ENCODE results near the gene WLS. TPM values are rescaled to one million over a fixed set of nuclear protein-coding genes. Genes with fewer than 3 reads are reported as not detected.

WLS gene
- total RNA-seq, 2 experiments from 2014 or later = not detected

- ChIA-PET POLR2A (no interaction called here), CTCF (no interaction called here)
- Mint-ChIP-seq H3K9me3 (no peaks in the 10 kb centered on the region), H3K36me3 (ENCODE audit: low read depth) (no peaks in the 10 kb centered on the region), H3K4me3 (no peak overlapping the region), H3K27me3 (no peaks in the 10 kb centered on the region), H3K4me1 (no peaks in the 10 kb centered on the region), H3K27ac (no peak overlapping the region)
- no peak for DNase-seq
Observed at GRCh38 chr1:68143633-68144032, 88.7 kb downstream of the WLS start.

DNA sequence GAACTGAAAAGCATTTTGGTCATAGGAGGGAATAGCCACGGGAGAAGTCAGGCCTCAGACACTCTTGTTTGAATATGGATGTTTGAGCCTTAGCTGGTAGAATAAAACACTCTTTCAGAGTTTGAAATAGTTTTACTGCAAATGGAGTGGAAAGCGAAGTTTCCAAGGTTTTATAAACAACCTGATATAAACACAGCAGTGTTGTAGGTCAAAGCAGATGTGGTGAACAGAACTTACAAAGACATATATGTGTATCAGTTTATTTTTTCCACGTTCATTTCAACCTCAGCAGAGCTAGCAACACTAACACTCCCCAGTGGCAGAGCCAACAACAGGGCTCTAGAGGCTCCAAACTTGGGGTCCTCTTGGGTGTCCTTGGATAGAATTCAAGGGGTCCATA, 89.9 kb downstream of the WLS start:
- DNase-seq = no peak
- ChIA-PET POLR2A (no interaction called here), CTCF (no interaction called here)
- no peaks in the 10 kb centered on the region for H3K36me3 Mint-ChIP-seq (ENCODE audit: low read depth)
- no peak overlapping the region for H3K27ac Mint-ChIP-seq
- no peak overlapping the region for H3K4me3 Mint-ChIP-seq
- H3K27me3 Mint-ChIP-seq = no peaks in the 10 kb centered on the region
- H3K4me1 Mint-ChIP-seq = no peaks in the 10 kb centered on the region
- H3K9me3 Mint-ChIP-seq = no peaks in the 10 kb centered on the region

- no peaks in the 10 kb centered on the region for H3K27me3 Mint-ChIP-seq
- no peaks in the 10 kb centered on the region for H3K4me1 Mint-ChIP-seq
- no peak overlapping the region for H3K4me3 Mint-ChIP-seq
- no peaks in the 10 kb centered on the region for H3K9me3 Mint-ChIP-seq
- H3K27ac Mint-ChIP-seq = no peak overlapping the region
- DNase-seq = no peak
- CTCF ChIA-PET = no interaction called here
- H3K36me3 Mint-ChIP-seq (ENCODE audit: low read depth) = no peaks in the 10 kb centered on the region
- POLR2A ChIA-PET = no interaction called here
Observed at GRCh38 chr1:68142036-68142435, 90.3 kb downstream of the WLS start.

GRCh38 chr1:68141071-68142021, 91.0 kb downstream of the WLS start:
- Mint-ChIP-seq H3K4me3 (no peak overlapping the region), H3K27ac (no peak overlapping the region), H3K9me3 (no peaks in the 10 kb centered on the region), H3K4me1 (no peaks in the 10 kb centered on the region), H3K27me3 (no peaks in the 10 kb centered on the region), H3K36me3 (ENCODE audit: low read depth) (no peaks in the 10 kb centered on the region)
- ChIA-PET POLR2A (no interaction called here), CTCF (no interaction called here)
- no peak for DNase-seq

DNA sequence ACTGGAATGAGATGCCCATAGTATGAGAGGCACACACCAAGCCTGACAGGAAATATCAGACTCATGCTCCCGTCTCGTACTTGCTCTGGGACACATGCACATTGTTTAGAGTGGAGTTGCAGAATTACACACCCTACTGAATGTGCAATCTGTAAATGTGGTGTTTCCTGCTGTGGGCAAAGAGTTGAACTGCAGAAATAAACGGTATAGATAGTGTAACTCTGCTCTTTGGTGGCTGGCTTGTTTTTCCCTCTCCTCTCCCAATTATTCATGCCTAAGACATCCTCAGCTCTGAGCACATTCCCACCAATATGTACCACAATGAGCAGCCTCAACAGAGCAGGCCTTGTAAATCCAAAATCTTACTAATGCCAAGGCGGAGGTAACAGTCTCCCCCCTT, 91.8 kb downstream of the WLS start:
- Mint-ChIP-seq H3K4me1 (no peaks in the 10 kb centered on the region), H3K36me3 (ENCODE audit: low read depth) (no peaks in the 10 kb centered on the region), H3K27me3 (no peaks in the 10 kb centered on the region), H3K4me3 (no peak overlapping the region), H3K9me3 (no peaks in the 10 kb centered on the region), H3K27ac (no peak overlapping the region)
- DNase-seq = no peak
- ChIA-PET CTCF (no interaction called here), POLR2A (no interaction called here)

GRCh38 chr1:68136187-68136586, 96.1 kb downstream of the WLS start:
- no peak for DNase-seq
- H3K9me3 Mint-ChIP-seq = no peaks in the 10 kb centered on the region
- POLR2A ChIA-PET = no interaction called here
- H3K27ac Mint-ChIP-seq = no peak overlapping the region
- H3K4me3 Mint-ChIP-seq = no peak overlapping the region
- CTCF ChIA-PET = no interaction called here
- no peaks in the 10 kb centered on the region for H3K36me3 Mint-ChIP-seq (ENCODE audit: low read depth)
- no peaks in the 10 kb centered on the region for H3K4me1 Mint-ChIP-seq
- no peaks in the 10 kb centered on the region for H3K27me3 Mint-ChIP-seq

- no peaks in the 10 kb centered on the region for H3K36me3 Mint-ChIP-seq (ENCODE audit: low read depth)
- no peaks in the 10 kb centered on the region for H3K4me1 Mint-ChIP-seq
- H3K27me3 Mint-ChIP-seq = no peaks in the 10 kb centered on the region
- POLR2A ChIA-PET = no interaction called here
- H3K27ac Mint-ChIP-seq = no peak overlapping the region
- DNase-seq = no peak
- no peak overlapping the region for H3K4me3 Mint-ChIP-seq
- CTCF ChIA-PET = no interaction called here
- no peaks in the 10 kb centered on the region for H3K9me3 Mint-ChIP-seq
Observed at GRCh38 chr1:68132426-68133130, 99.7 kb downstream of the WLS start.

DNA sequence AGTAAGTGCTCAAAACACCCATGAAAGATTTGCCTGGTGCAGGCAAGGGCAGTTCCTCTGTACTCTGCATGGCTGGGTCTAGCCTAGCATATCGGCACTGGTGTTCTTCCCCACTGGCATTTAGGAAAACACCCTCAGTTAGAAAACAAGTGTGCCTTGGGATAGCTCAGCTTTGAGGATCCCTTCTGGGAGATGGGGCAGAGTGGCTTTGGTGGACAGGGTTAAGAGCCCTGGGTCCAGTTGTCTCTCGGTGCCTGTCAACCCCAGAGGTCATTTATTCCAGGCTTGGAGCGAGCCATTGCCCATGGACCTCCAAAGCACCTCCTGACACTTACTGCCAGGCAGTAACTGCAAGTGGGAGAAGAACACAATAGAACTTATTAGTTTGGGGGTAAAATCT, 101.1 kb downstream of the WLS start:
- Mint-ChIP-seq H3K9me3 (no peaks in the 10 kb centered on the region), H3K36me3 (ENCODE audit: low read depth) (no peaks in the 10 kb centered on the region), H3K4me3 (no peak overlapping the region), H3K27me3 (no peaks in the 10 kb centered on the region), H3K4me1 (no peaks in the 10 kb centered on the region), H3K27ac (no peak overlapping the region)
- ChIA-PET POLR2A (no interaction called here), CTCF (no interaction called here)
- no peak for DNase-seq

- no peaks in the 10 kb centered on the region for H3K36me3 Mint-ChIP-seq (ENCODE audit: low read depth)
- H3K27ac Mint-ChIP-seq = no peak overlapping the region
- DNase-seq = no peak
- no peaks in the 10 kb centered on the region for H3K4me1 Mint-ChIP-seq
- CTCF ChIA-PET = no interaction called here
- no peaks in the 10 kb centered on the region for H3K27me3 Mint-ChIP-seq
- no peak overlapping the region for H3K4me3 Mint-ChIP-seq
- POLR2A ChIA-PET = no interaction called here
- H3K9me3 Mint-ChIP-seq = no peaks in the 10 kb centered on the region
Observed at GRCh38 chr1:68129536-68130250, 102.6 kb downstream of the WLS start.

- CTCF ChIA-PET = no interaction called here
- Mint-ChIP-seq H3K4me1 (no peaks in the 10 kb centered on the region), H3K4me3 (no peak overlapping the region), H3K36me3 (ENCODE audit: low read depth) (no peaks in the 10 kb centered on the region), H3K27me3 (no peaks in the 10 kb centered on the region), H3K27ac (no peak overlapping the region), H3K9me3 (no peaks in the 10 kb centered on the region)
- POLR2A ChIA-PET = no interaction called here
- DNase-seq = no peak
Observed at GRCh38 chr1:68128820-68129219, 103.5 kb downstream of the WLS start.

- CTCF ChIA-PET = no interaction called here
- no peak overlapping the region for H3K4me3 Mint-ChIP-seq
- POLR2A ChIA-PET = no interaction called here
- H3K36me3 Mint-ChIP-seq (ENCODE audit: low read depth) = no peaks in the 10 kb centered on the region
- H3K27me3 Mint-ChIP-seq = no peaks in the 10 kb centered on the region
- H3K27ac Mint-ChIP-seq = no peak overlapping the region
- H3K9me3 Mint-ChIP-seq = no peaks in the 10 kb centered on the region
- no peaks in the 10 kb centered on the region for H3K4me1 Mint-ChIP-seq
- no peak for DNase-seq
Observed at GRCh38 chr1:68128157-68128556, 104.2 kb downstream of the WLS start.

DNA sequence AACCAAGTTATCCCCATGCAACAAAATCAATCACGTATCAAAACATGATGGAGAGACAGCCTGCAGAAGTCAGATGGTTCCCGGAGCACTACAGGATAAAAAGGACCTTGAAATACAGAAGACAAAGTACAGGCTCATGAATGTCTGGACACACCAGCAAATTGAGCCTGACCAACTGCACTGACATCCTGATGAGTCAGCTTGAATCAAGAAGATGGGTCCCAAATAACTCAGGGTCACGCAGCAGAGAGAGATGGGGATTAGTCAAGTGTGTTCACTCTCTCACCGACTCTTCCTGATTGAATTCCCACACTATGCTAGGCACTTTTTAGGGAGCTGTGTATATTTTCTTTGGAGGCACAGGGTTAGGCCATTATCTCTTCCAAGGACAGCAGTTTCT, 110.8 kb downstream of the WLS start:
- Mint-ChIP-seq H3K36me3 (ENCODE audit: low read depth) (no peaks in the 10 kb centered on the region), H3K27me3 (no peaks in the 10 kb centered on the region), H3K4me1 (no peaks in the 10 kb centered on the region), H3K9me3 (no peaks in the 10 kb centered on the region), H3K4me3 (no peak overlapping the region), H3K27ac (no peak overlapping the region)
- ChIA-PET CTCF (no interaction called here), POLR2A (no interaction called here)
- DNase-seq = no peak

DNA sequence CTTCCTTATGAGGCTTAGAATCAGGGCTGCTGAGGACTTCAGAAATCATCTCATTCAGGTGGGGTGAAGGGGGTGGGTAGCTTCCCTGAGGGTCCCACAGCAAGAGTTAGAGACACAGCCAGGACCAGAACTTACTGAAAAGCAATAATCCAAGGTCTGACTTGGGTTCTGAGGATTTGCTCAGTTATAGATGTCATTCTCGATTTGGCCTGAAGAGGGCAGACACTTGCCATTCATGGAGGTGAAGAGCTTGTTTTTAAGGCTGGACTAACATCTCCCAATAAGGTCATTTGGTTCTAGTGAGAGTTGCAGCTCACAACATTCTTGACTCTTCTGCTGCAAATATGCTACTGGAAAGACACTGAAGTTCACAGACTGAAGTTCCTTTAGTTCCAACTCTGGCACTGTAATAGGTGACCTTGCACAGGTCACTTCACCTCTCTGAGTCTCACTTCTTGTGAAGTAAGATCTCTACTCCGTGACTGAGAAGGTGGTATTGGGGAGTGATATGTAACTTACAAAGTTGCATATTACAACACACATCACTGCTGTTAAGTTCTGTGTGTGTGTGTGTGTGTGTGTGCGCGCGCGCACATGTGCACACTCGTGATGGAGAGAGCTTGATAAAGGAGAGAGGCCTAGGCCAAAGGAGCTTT, 112.1 kb downstream of the WLS start:
- ChIA-PET POLR2A (no interaction called here), CTCF (interaction anchor here (0.5 to 1.6 kb wide), 5 partner anchors 10 to 1618 kb away, joined by 3 to 4 read pairs (median 3); no protein-coding TSS in a partner anchor)
- peak; percentile 54 for DNase-seq
- no peaks in the 10 kb centered on the region for H3K27me3 Mint-ChIP-seq
- no peaks in the 10 kb centered on the region for H3K4me1 Mint-ChIP-seq
- no peaks in the 10 kb centered on the region for H3K9me3 Mint-ChIP-seq
- H3K36me3 Mint-ChIP-seq (ENCODE audit: low read depth) = no peaks in the 10 kb centered on the region
- no peak overlapping the region for H3K27ac Mint-ChIP-seq
- H3K4me3 Mint-ChIP-seq = no peak overlapping the region
